ENCODE measurements around the gene TRIM8. TPM values are rescaled to one million over a fixed set of nuclear protein-coding genes. Genes with fewer than 3 reads are reported as not detected.

The TRIM8 gene
- polyA plus RNA-seq (2013, experiment 1 of 2): 113 TPM
- 115 TPM for polyA plus RNA-seq (2013, experiment 2 of 2)

GRCh38 chr10:102644066-102644645 is at the start of gene TRIM8:
TSS of gene TRIM8 (plus strand) at chr10:102644479. CDS start at chr10:102644618, 139 bp downstream.
- H3K18ac ChIP-seq (ENCODE audit: low read depth in 1 of 2, low read length in 2 of 2): peak within 1 kb of the TSS; percentile 92 to 99
- peak within 1 kb of the TSS; percentile 80 to 97 for H2BK12ac ChIP-seq (ENCODE audit: low read length in 2 of 2)
- H3K79me1 ChIP-seq (replicated peaks; ENCODE audit: low read length, poor library complexity, severe bottlenecking): no peaks in the 10 kb centered on the region
- WGBS: 1% methylated on average over 40 of the region's 80 CpGs
- peak within 1 kb of the TSS; percentile 98 for H3K9ac ChIP-seq (ENCODE audit: low read length)
- peak within 1 kb of the TSS; percentile 93 for H2BK120ac ChIP-seq (ENCODE audit: low read depth, low read length)
- H4K91ac ChIP-seq (ENCODE audit: low read length): peak within 1 kb of the TSS; percentile 93
- peaks cover 27% of the 10 kb centered on the region for H3K4me1 ChIP-seq (ENCODE audit: control insufficient read depth, insufficient read depth, low read depth, low read length)
- H3K27ac ChIP-seq (ENCODE audit: low read length, poor library complexity, severe bottlenecking): peak within 1 kb of the TSS; percentile 94
- H3K9me3 ChIP-seq (ENCODE audit: control insufficient read depth, low read length): no peaks in the 10 kb centered on the region
- peak within 1 kb of the TSS; percentile 98 for H2BK5ac ChIP-seq (ENCODE audit: low read depth, low read length, poor library complexity, severe bottlenecking)
- H2AFZ ChIP-seq (ENCODE audit: low read depth, low read length): no peak within 1 kb of the TSS
- H3K36me3 ChIP-seq (ENCODE audit: control insufficient read depth in 1 of 2, insufficient read depth in 2 of 2, low read depth in 1 of 2, low read length in 2 of 2): peaks cover 22 to 37% of the 10 kb centered on the region in 2 experiments
- peak within 1 kb of the TSS; percentile 69 for H2AK5ac ChIP-seq (ENCODE audit: low read length, severe bottlenecking)
- H2BK15ac ChIP-seq (ENCODE audit: low read depth, poor library complexity, severe bottlenecking): peak within 1 kb of the TSS; percentile 44
- peak within 1 kb of the TSS in 1 of 2 experiments; percentile 100 for H3K14ac ChIP-seq (ENCODE audit: low read length in 2 of 2)
- H3K4me2 ChIP-seq (ENCODE audit: low read length, poor library complexity, severe bottlenecking): peak within 1 kb of the TSS; percentile 82
- peak within 1 kb of the TSS; percentile 81 to 98 for H3K23ac ChIP-seq (ENCODE audit: low read length in 2 of 2)
- no peaks in the 10 kb centered on the region for H3K27me3 ChIP-seq (ENCODE audit: control insufficient read depth in 1 of 2, insufficient read depth in 1 of 2, low read length in 2 of 2)
- peak within 1 kb of the TSS; percentile 79 to 95 for H3K4me3 ChIP-seq (ENCODE audit: insufficient read depth in 1 of 2, low read depth in 1 of 2, low read length in 2 of 2)
- peak; percentile 46 for DNase-seq
- peak within 1 kb of the TSS; percentile 83 to 98 for H3K4ac ChIP-seq (ENCODE audit: low read depth in 1 of 2, low read length in 2 of 2)
- H4K8ac ChIP-seq (ENCODE audit: low read length): peak within 1 kb of the TSS; percentile 58

GRCh38 chr10:102595293-102595692 is 49.0 kb upstream of the TRIM8 start:
- H3K27ac ChIP-seq (ENCODE audit: low read length, poor library complexity, severe bottlenecking): no peak overlapping the region
- no peaks in the 10 kb centered on the region for H3K9me3 ChIP-seq (ENCODE audit: control insufficient read depth, low read length)
- peaks cover 24% of the 10 kb centered on the region for H3K4me1 ChIP-seq (ENCODE audit: control insufficient read depth, insufficient read depth, low read depth, low read length)
- H2AK5ac ChIP-seq (ENCODE audit: low read length, severe bottlenecking): no peak overlapping the region
- H2BK12ac ChIP-seq (ENCODE audit: low read length in 2 of 2): no peak overlapping the region
- H3K4me3 ChIP-seq (ENCODE audit: insufficient read depth in 1 of 2, low read depth in 1 of 2, low read length in 2 of 2): no peak overlapping the region
- peaks cover 11% of the 10 kb centered on the region for H3K79me1 ChIP-seq (replicated peaks; ENCODE audit: low read length, poor library complexity, severe bottlenecking)
- no peak overlapping the region for H2BK5ac ChIP-seq (ENCODE audit: low read depth, low read length, poor library complexity, severe bottlenecking)
- H3K18ac ChIP-seq (ENCODE audit: low read depth in 1 of 2, low read length in 2 of 2): peak overlapping the region in 1 of 2 experiments; percentile 45
- no peak overlapping the region for H4K8ac ChIP-seq (ENCODE audit: low read length)
- H3K14ac ChIP-seq (ENCODE audit: low read length in 2 of 2): no peak overlapping the region
- no peak overlapping the region for H3K9ac ChIP-seq (ENCODE audit: low read length)
- no peak overlapping the region for H3K4me2 ChIP-seq (ENCODE audit: low read length, poor library complexity, severe bottlenecking)
- WGBS: 91% methylated on average over 2 of the region's 2 CpGs
- no peak overlapping the region for H3K4ac ChIP-seq (ENCODE audit: low read depth in 1 of 2, low read length in 2 of 2)
- H3K27me3 ChIP-seq (ENCODE audit: control insufficient read depth in 1 of 2, insufficient read depth in 1 of 2, low read length in 2 of 2): no peaks in the 10 kb centered on the region
- no peak for DNase-seq
- no peak overlapping the region for H2AFZ ChIP-seq (ENCODE audit: low read depth, low read length)
- no peak overlapping the region for H2BK15ac ChIP-seq (ENCODE audit: low read depth, poor library complexity, severe bottlenecking)
- H3K23ac ChIP-seq (ENCODE audit: low read length in 2 of 2): no peak overlapping the region
- no peak overlapping the region for H2BK120ac ChIP-seq (ENCODE audit: low read depth, low read length)
- H3K36me3 ChIP-seq (ENCODE audit: control insufficient read depth in 1 of 2, insufficient read depth in 2 of 2, low read depth in 1 of 2, low read length in 2 of 2): peaks cover 42 to 53% of the 10 kb centered on the region in 2 experiments
- H4K91ac ChIP-seq (ENCODE audit: low read length): no peak overlapping the region

GRCh38 chr10:102595897-102596296 is 48.4 kb upstream of the TRIM8 start:
- no peak overlapping the region for H3K23ac ChIP-seq (ENCODE audit: low read length in 2 of 2)
- H4K91ac ChIP-seq (ENCODE audit: low read length): no peak overlapping the region
- H3K4me1 ChIP-seq (ENCODE audit: control insufficient read depth, insufficient read depth, low read depth, low read length): peaks cover 24% of the 10 kb centered on the region
- no peak overlapping the region for H3K18ac ChIP-seq (ENCODE audit: low read depth in 1 of 2, low read length in 2 of 2)
- H2BK5ac ChIP-seq (ENCODE audit: low read depth, low read length, poor library complexity, severe bottlenecking): no peak overlapping the region
- peaks cover 42 to 55% of the 10 kb centered on the region in 2 experiments for H3K36me3 ChIP-seq (ENCODE audit: control insufficient read depth in 1 of 2, insufficient read depth in 2 of 2, low read depth in 1 of 2, low read length in 2 of 2)
- DNase-seq: no peak
- H2BK15ac ChIP-seq (ENCODE audit: low read depth, poor library complexity, severe bottlenecking): no peak overlapping the region
- H3K79me1 ChIP-seq (replicated peaks; ENCODE audit: low read length, poor library complexity, severe bottlenecking): peaks cover 11% of the 10 kb centered on the region
- no peaks in the 10 kb centered on the region for H3K9me3 ChIP-seq (ENCODE audit: control insufficient read depth, low read length)
- H4K8ac ChIP-seq (ENCODE audit: low read length): peak overlapping the region; percentile 35
- H3K4me2 ChIP-seq (ENCODE audit: low read length, poor library complexity, severe bottlenecking): no peak overlapping the region
- no peak overlapping the region for H2AK5ac ChIP-seq (ENCODE audit: low read length, severe bottlenecking)
- no peak overlapping the region for H3K27ac ChIP-seq (ENCODE audit: low read length, poor library complexity, severe bottlenecking)
- no peak overlapping the region for H2BK120ac ChIP-seq (ENCODE audit: low read depth, low read length)
- no peak overlapping the region for H2AFZ ChIP-seq (ENCODE audit: low read depth, low read length)
- peak overlapping the region; percentile 11 for H3K9ac ChIP-seq (ENCODE audit: low read length)
- H3K4me3 ChIP-seq (ENCODE audit: insufficient read depth in 1 of 2, low read depth in 1 of 2, low read length in 2 of 2): no peak overlapping the region
- no peaks in the 10 kb centered on the region for H3K27me3 ChIP-seq (ENCODE audit: control insufficient read depth in 1 of 2, insufficient read depth in 1 of 2, low read length in 2 of 2)
- H3K14ac ChIP-seq (ENCODE audit: low read length in 2 of 2): no peak overlapping the region
- no peak overlapping the region for H2BK12ac ChIP-seq (ENCODE audit: low read length in 2 of 2)
- WGBS: 88% methylated on average over 4 of the region's 4 CpGs
- H3K4ac ChIP-seq (ENCODE audit: low read depth in 1 of 2, low read length in 2 of 2): peak overlapping the region in 1 of 2 experiments; percentile 27

- Histone ChIP-seq H3K4me1 (ENCODE audit: control insufficient read depth, insufficient read depth, low read depth, low read length) (peaks cover 24% of the 10 kb centered on the region), H3K18ac (ENCODE audit: low read depth in 1 of 2, low read length in 2 of 2) (peak overlapping the region in 1 of 2 experiments; percentile 42), H3K4ac (ENCODE audit: low read depth in 1 of 2, low read length in 2 of 2) (peak overlapping the region in 1 of 2 experiments; percentile 62), H3K9ac (ENCODE audit: low read length) (peak overlapping the region; percentile 68), H3K14ac (ENCODE audit: low read length in 2 of 2) (peak overlapping the region in 1 of 2 experiments; percentile 19), H2BK5ac (ENCODE audit: low read depth, low read length, poor library complexity, severe bottlenecking) (no peak overlapping the region), H3K36me3 (ENCODE audit: control insufficient read depth in 1 of 2, insufficient read depth in 2 of 2, low read depth in 1 of 2, low read length in 2 of 2) (peaks cover 42 to 61% of the 10 kb centered on the region in 2 experiments), H2BK120ac (ENCODE audit: low read depth, low read length) (no peak overlapping the region), H3K23ac (ENCODE audit: low read length in 2 of 2) (no peak overlapping the region), H2BK12ac (ENCODE audit: low read length in 2 of 2) (peak overlapping the region; percentile 41 to 66), H4K8ac (ENCODE audit: low read length) (no peak overlapping the region), H2AFZ (ENCODE audit: low read depth, low read length) (no peak overlapping the region), H3K4me2 (ENCODE audit: low read length, poor library complexity, severe bottlenecking) (no peak overlapping the region), H3K79me1 (replicated peaks; ENCODE audit: low read length, poor library complexity, severe bottlenecking) (peaks cover 11% of the 10 kb centered on the region), H3K27ac (ENCODE audit: low read length, poor library complexity, severe bottlenecking) (no peak overlapping the region), H3K4me3 (ENCODE audit: insufficient read depth in 1 of 2, low read depth in 1 of 2, low read length in 2 of 2) (no peak overlapping the region), H4K91ac (ENCODE audit: low read length) (peak overlapping the region; percentile 12), H3K27me3 (ENCODE audit: control insufficient read depth in 1 of 2, insufficient read depth in 1 of 2, low read length in 2 of 2) (no peaks in the 10 kb centered on the region), H2BK15ac (ENCODE audit: low read depth, poor library complexity, severe bottlenecking) (no peak overlapping the region), H3K9me3 (ENCODE audit: control insufficient read depth, low read length) (no peaks in the 10 kb centered on the region), H2AK5ac (ENCODE audit: low read length, severe bottlenecking) (no peak overlapping the region)
- DNase-seq: peak; percentile 64
- WGBS: 100% methylated on average over 2 of the region's 3 CpGs
Measured at GRCh38 chr10:102596506-102596971, 47.7 kb upstream of the TRIM8 start.

All from mesenchymal stem cell (in vitro differentiated cells and primary cell).